Measurements from ENCODE around the gene CA5B. TPM values are rescaled to one million over a fixed set of nuclear protein-coding genes. Genes with fewer than 3 reads are reported as not detected.

Gene CA5B, protein sequence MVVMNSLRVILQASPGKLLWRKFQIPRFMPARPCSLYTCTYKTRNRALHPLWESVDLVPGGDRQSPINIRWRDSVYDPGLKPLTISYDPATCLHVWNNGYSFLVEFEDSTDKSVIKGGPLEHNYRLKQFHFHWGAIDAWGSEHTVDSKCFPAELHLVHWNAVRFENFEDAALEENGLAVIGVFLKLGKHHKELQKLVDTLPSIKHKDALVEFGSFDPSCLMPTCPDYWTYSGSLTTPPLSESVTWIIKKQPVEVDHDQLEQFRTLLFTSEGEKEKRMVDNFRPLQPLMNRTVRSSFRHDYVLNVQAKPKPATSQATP
- total RNA-seq (2022), result 15.3 and 21.2 TPM in 2 replicates
- percentile 66 among the genes with signal in this experiment for Bru-seq, nascent RNA
- BruChase-seq, experiment 1, labeled RNA remaining after a 6-hour chase, result percentile 64 among the genes with signal in this experiment
- BruChase-seq, experiment 2, labeled RNA remaining after a 2-hour chase, result percentile 59 among the genes with signal in this experiment
- long read RNA-seq, partial matches to known transcripts, result 0 of 9 reads
- long read RNA-seq, other reads (novel, unspliced or antisense), result 9 of 9 reads

DNA sequence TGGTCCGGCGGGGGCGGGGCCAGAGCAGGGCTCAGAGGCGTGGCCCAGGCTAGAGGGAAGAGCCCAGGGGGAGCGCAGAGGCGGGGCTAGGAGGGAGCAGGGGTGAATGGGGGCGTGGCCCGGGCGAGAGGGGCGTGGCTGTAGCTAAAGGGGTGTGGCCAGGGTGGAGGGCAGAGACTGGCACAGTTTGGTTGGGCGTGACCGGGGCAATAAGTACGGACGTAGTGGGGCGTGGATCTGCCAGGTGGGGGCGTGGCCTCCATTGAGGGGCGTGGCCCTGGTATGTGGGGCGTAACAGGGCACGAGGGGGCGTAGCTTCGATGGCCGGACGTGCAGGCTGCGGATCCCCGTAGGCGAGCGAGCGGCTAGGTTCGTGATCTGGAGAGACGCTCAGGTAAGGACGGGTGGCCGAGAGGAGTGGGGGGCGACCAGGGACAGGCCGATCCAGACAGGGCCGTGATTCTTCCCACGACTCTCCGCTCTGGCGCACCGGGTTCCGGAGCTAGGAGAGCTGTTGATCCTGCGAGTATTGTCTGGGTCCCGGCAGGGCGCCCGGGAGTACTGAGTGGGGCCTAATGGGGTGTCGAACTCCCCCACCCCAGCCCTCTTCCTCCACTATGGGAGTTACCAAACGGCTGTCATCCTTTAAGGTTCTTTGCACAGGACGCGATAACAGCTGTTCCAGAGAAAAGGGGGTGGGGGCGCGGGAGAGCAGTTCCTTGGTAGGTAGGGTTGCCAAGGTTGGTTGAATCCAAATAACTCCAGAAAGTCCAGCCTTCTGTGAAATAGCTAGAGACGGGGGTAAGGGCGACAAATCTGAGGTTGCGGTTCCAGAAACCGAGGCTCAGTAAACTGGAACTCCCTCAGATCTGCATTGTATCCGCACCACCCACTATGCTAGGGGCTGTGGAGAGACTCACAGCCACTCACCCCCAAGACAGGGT is at the start of gene CA5B:
Gene CA5B, plus strand, starts transcription at position 312 of the 944 bp plus-strand sequence. CDS start 11,754 bp downstream, outside the sequence.
- POLR2A ChIA-PET, result interaction anchor here (0.5 to 1.8 kb wide), 5 partner anchors 11 to 981 kb away, joined by 3 to 4 read pairs (median 3); partner anchors contain the start of gene SYAP1
- BruUV-seq (replicated peaks), result no TSS peak

GRCh38 chrX:15694941-15695451 is 43.1 kb upstream of the CA5B start:
- POLR2A ChIA-PET, result interaction anchor here (0.6 kb wide), 1 partner anchor 87 kb away, joined by 3 read pairs; no protein-coding TSS in a partner anchor
- H3K27ac Mint-ChIP-seq (ENCODE audit: low read depth, unreplicated experiment), result peak overlapping the region; percentile 39
- BruUV-seq (replicated peaks), result no TSS peak

More for the DNA sequence above, at the start of gene CA5B:
- CTCF ChIA-PET, result interaction anchor here (0.6 to 0.7 kb wide), 4 partner anchors 10 to 938 kb away, joined by 3 read pairs; no protein-coding TSS in a partner anchor
- no peaks in the 10 kb centered on the region for H3K27me3 Mint-ChIP-seq (ENCODE audit: insufficient read depth, unreplicated experiment)
- no peaks in the 10 kb centered on the region for H3K36me3 Mint-ChIP-seq (ENCODE audit: insufficient read depth, unreplicated experiment)
- peak within 1 kb of the TSS; percentile 78 for H3K4me3 Mint-ChIP-seq (ENCODE audit: unreplicated experiment)
- H3K9me3 Mint-ChIP-seq (ENCODE audit: unreplicated experiment), result no peaks in the 10 kb centered on the region
- TF ChIP-seq, protein P1, sequence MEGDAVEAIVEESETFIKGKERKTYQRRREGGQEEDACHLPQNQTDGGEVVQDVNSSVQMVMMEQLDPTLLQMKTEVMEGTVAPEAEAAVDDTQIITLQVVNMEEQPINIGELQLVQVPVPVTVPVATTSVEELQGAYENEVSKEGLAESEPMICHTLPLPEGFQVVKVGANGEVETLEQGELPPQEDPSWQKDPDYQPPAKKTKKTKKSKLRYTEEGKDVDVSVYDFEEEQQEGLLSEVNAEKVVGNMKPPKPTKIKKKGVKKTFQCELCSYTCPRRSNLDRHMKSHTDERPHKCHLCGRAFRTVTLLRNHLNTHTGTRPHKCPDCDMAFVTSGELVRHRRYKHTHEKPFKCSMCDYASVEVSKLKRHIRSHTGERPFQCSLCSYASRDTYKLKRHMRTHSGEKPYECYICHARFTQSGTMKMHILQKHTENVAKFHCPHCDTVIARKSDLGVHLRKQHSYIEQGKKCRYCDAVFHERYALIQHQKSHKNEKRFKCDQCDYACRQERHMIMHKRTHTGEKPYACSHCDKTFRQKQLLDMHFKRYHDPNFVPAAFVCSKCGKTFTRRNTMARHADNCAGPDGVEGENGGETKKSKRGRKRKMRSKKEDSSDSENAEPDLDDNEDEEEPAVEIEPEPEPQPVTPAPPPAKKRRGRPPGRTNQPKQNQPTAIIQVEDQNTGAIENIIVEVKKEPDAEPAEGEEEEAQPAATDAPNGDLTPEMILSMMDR (IDR thresholded peaks at IDR 0.05; ENCODE audit: unreplicated experiment), result no peak
- H3K4me1 Mint-ChIP-seq (ENCODE audit: insufficient read depth, unreplicated experiment), result peaks cover 24% of the 10 kb centered on the region
- intact Hi-C loops (cut with micrococcal nuclease), result no loop called here
- DNase-seq (ENCODE audit: unreplicated experiment), result peak; percentile 91
- peak within 1 kb of the TSS; percentile 43 for H3K27ac Mint-ChIP-seq (ENCODE audit: low read depth, unreplicated experiment)

DNA sequence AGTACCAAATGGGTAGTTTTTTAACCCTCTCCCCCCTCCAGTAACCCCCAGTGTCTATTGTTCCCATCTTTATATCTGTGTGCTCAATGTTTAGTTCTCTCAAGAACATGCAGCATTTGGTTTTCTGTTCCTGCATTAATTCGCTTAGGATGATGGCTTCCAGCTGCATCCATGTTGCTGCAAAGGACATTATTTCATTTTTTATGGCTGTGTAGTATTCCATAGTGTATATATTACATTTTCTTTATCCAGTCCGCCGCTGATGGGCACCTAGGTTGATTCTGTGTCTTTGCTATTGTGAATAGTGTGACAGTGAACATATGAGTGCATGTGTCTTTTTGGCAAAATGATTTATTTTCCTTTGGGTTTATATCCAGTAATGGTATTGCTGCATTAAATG is 41.6 kb upstream of the CA5B start:
- CTCF ChIA-PET, result interaction anchor here (0.6 to 0.7 kb wide), 2 partner anchors 228 to 269 kb away, joined by 3 to 4 read pairs; no protein-coding TSS in a partner anchor
- H3K4me1 Mint-ChIP-seq (ENCODE audit: insufficient read depth, unreplicated experiment), result no peaks in the 10 kb centered on the region
- H3K9me3 Mint-ChIP-seq (ENCODE audit: unreplicated experiment), result no peaks in the 10 kb centered on the region
- peaks cover 51% of the 10 kb centered on the region for H3K36me3 Mint-ChIP-seq (ENCODE audit: insufficient read depth, unreplicated experiment)
- TF ChIP-seq, protein P1 (IDR thresholded peaks at IDR 0.05; ENCODE audit: unreplicated experiment), result no peak
- intact Hi-C loops (cut with micrococcal nuclease), result no loop called here
- H3K27me3 Mint-ChIP-seq (ENCODE audit: insufficient read depth, unreplicated experiment), result no peaks in the 10 kb centered on the region
- no peak overlapping the region for H3K27ac Mint-ChIP-seq (ENCODE audit: low read depth, unreplicated experiment)
- H3K4me3 Mint-ChIP-seq (ENCODE audit: unreplicated experiment), result no peak overlapping the region
- DNase-seq (ENCODE audit: unreplicated experiment), result no peak
- BruUV-seq (replicated peaks), result no TSS peak
- POLR2A ChIA-PET, result no interaction called here

More at GRCh38 chrX:15694941-15695451, 43.1 kb upstream of the CA5B start:
- intact Hi-C loops (cut with micrococcal nuclease), result no loop called here
- TF ChIP-seq, protein P1 (IDR thresholded peaks at IDR 0.05; ENCODE audit: unreplicated experiment), result no peak
- no peaks in the 10 kb centered on the region for H3K4me1 Mint-ChIP-seq (ENCODE audit: insufficient read depth, unreplicated experiment)
- H3K9me3 Mint-ChIP-seq (ENCODE audit: unreplicated experiment), result no peaks in the 10 kb centered on the region
- no peak overlapping the region for H3K4me3 Mint-ChIP-seq (ENCODE audit: unreplicated experiment)
- DNase-seq (ENCODE audit: unreplicated experiment), result no peak
- no peaks in the 10 kb centered on the region for H3K27me3 Mint-ChIP-seq (ENCODE audit: insufficient read depth, unreplicated experiment)
- CTCF ChIA-PET, result interaction anchor here (0.7 kb wide), 1 partner anchor 8 kb away, joined by 4 read pairs; no protein-coding TSS in a partner anchor
- peaks cover 60% of the 10 kb centered on the region for H3K36me3 Mint-ChIP-seq (ENCODE audit: insufficient read depth, unreplicated experiment)

Data from MCF 10A (cell line).